B cell (primary cell): Measurements from ENCODE around the gene TELO2. TPM values are rescaled to one million over a fixed set of nuclear protein-coding genes. Genes with fewer than 3 reads are reported as not detected.

ENCODE experiments used
- ATAC-seq: fragments of 200-7000 bp; cut with Tn5 transposase; one replicate; pipeline ENCODE4 v1.10.0; 2021; ENCODE audit warnings: low read depth, mild to moderate bottlenecking, moderate number of reproducible peaks, moderate library complexity
- CTCF ChIA-PET: fragments of 350-600 bp; sonication (Branson Sonifier 250); formaldehyde crosslinking; loops from one replicate; lab custom pipeline; 2021; ENCODE audit warnings: antibody characterized with exemption, inconsistent platforms; lab: Charles Lee
- POLR2A ChIA-PET: fragments of 350-600 bp; sonication (Branson Sonifier 250); formaldehyde crosslinking; loops from one replicate; lab custom pipeline; 2021; ENCODE audit warnings: antibody characterized with exemption; lab: Charles Lee
- DNase-seq: peaks from one replicate; pipeline ENCODE4 v3.0.0; 2013
- H2AFZ ChIP-seq: 2 replicates; pipeline ENCODE4 v1.6.1; 2012; ENCODE audit warnings: mild to moderate bottlenecking, low read depth, low read length; ENCODE audit not compliant: insufficient read depth, poor library complexity, severe bottlenecking
- H3K27ac ChIP-seq, 2 donors: 1 replicate in 1 of 2; 2 replicates in 1 of 2; pipeline ENCODE4 v1.5.1; 2012 to 2013; ENCODE audit warnings: low read length in 2 of 2, mild to moderate bottlenecking in 2 of 2, moderate library complexity in 1 of 2
- H3K27me3 ChIP-seq, 4 experiments: fragments of 200-600 bp in 1 of 4; sonication (generic) in 1 of 4; replicated peaks in 1 of 4; 1 replicate in 2 of 4; 2 replicates in 2 of 4; pipeline versions ENCODE4 v1.6.1 to v1.7.0; 2013 to 2016; ENCODE audit warnings: low read length in 3 of 4, mild to moderate bottlenecking in 2 of 4, mixed read lengths in 1 of 4, moderate library complexity in 1 of 4; ENCODE audit not compliant: insufficient read depth in 4 of 4, control insufficient read depth in 3 of 4; ENCODE audit errors: control extremely low read depth in 1 of 4
- H3K36me3 ChIP-seq, 2 experiments: replicated peaks in 1 of 2; 1 replicate in 1 of 2; 2 replicates in 1 of 2; pipeline versions ENCODE4 v1.6.1 to v1.7.1; 2013; ENCODE audit warnings: low read length in 1 of 2; ENCODE audit not compliant: insufficient read depth in 2 of 2, control insufficient read depth in 1 of 2; ENCODE audit errors: control extremely low read depth in 1 of 2, extremely low read depth in 1 of 2
- H3K4me1 ChIP-seq, 2 donors: fragments of 200-600 bp in 1 of 2; sonication (generic) in 1 of 2; 1 replicate in 1 of 2; 2 replicates in 1 of 2; pipeline versions ENCODE4 v1.5.1 to v1.6.1; 2013 to 2017; ENCODE audit warnings: low read length in 2 of 2; ENCODE audit not compliant: control insufficient read depth in 2 of 2, insufficient read depth in 2 of 2
- H3K4me2 ChIP-seq: replicated peaks from 2 replicates; pipeline ENCODE3; 2012; ENCODE audit warnings: mild to moderate bottlenecking, low read depth, low read length; ENCODE audit not compliant: poor library complexity, severe bottlenecking
- H3K4me3 ChIP-seq, 5 experiments: fragments of 200-600 bp in 1 of 5; sonication (generic) in 1 of 5; 1 replicate in 3 of 5; 2 replicates in 2 of 5; pipeline versions ENCODE4 v1.5.1 to v1.7.0; 2011 to 2016; ENCODE audit warnings: low read length in 4 of 5, mild to moderate bottlenecking in 4 of 5, low read depth in 2 of 5, control low read depth in 1 of 5, moderate library complexity in 1 of 5; ENCODE audit not compliant: insufficient read depth in 1 of 5; ENCODE audit errors: control extremely low read depth in 1 of 5, extremely low read depth in 1 of 5
- H3K79me2 ChIP-seq: fragments of 200-600 bp; sonication (generic); one replicate; pipeline ENCODE4 v1.6.0; 2016; ENCODE audit warnings: low read length; ENCODE audit not compliant: control insufficient read depth, insufficient read depth
- H3K9ac ChIP-seq: fragments of 200-600 bp; sonication (generic); 2 replicates; pipeline ENCODE4 v1.6.1; 2017; ENCODE audit warnings: mild to moderate bottlenecking, low read length, moderate library complexity
- H3K9me3 ChIP-seq, 3 donors: one replicate each; pipeline versions ENCODE4 v1.6.1 to v1.7.1; 2013; ENCODE audit warnings: low read length in 2 of 3; ENCODE audit not compliant: control insufficient read depth in 2 of 3, insufficient read depth in 1 of 3; ENCODE audit errors: control extremely low read depth in 1 of 3
- H4K20me1 ChIP-seq: 2 replicates; pipeline ENCODE4 v1.6.0; 2012; ENCODE audit warnings: mild to moderate bottlenecking, low read length; ENCODE audit not compliant: insufficient read depth, control insufficient read depth, poor library complexity, severe bottlenecking
- H3K27ac Mint-ChIP-seq: one replicate; pipeline ENCODE4 v1.8.0; 2021; ENCODE audit warnings: mixed read lengths
- H3K27me3 Mint-ChIP-seq: one replicate; pipeline ENCODE4 v1.8.0; 2021; ENCODE audit warnings: mixed read lengths
- H3K4me1 Mint-ChIP-seq: one replicate; pipeline ENCODE4 v1.8.0; 2021; ENCODE audit warnings: mixed read lengths
- H3K4me3 Mint-ChIP-seq: one replicate; pipeline ENCODE4 v1.8.0; 2021; ENCODE audit warnings: mixed read lengths
- H3K9me3 Mint-ChIP-seq: one replicate; pipeline ENCODE4 v1.8.0; 2022; ENCODE audit warnings: mixed read lengths; ENCODE audit not compliant: insufficient read depth
- EZH2 ChIP-seq: IDR thresholded peaks from 2 replicates; pipeline ENCODE4 v1.6.1; 2012; ENCODE audit warnings: borderline replicate concordance, low read depth, mild to moderate bottlenecking, moderate library complexity, low read length; ENCODE audit not compliant: insufficient read depth, poor library complexity, severe bottlenecking
- WGBS: methylation state at CpG from one replicate; pipeline ENCODE4 v1.1.5; 2013; ENCODE audit warnings: missing lambda C conversion rate; ENCODE audit not compliant: insufficient coverage; 5-methylcytosine and 5-hydroxymethylcytosine counted together
- intact Hi-C: fragments of 100-400 bp; cut with micrococcal nuclease; formaldehyde crosslinking; loops from one replicate; pipeline ENCODE4 v1.10.0; 2022
- polyA plus RNA-seq: library from polyadenylated mRNA; depleted of rRNA; stranded (reverse); fragments of >200 nt; gene quantifications from 2 replicates; pipeline ENCODE4 v1.2.3, GENCODE V29; 2012
- total RNA-seq, 2 donors: library from RNA; stranded (reverse); fragments of 120-200 nt in 1 of 2; gene quantifications; 1 replicate in 1 of 2; 2 replicates in 1 of 2; pipeline versions ENCODE4 v1.2.3 to v1.2.4, GENCODE V29; 2013 to 2022
- TF ChIP-seq, protein P1 (sequence below): fragments of 200-600 bp; IDR thresholded peaks from one replicate; pipeline ENCODE4 v1.8.0; 2022; ENCODE audit warnings: antibody characterized with exemption, mild to moderate bottlenecking

Gene TELO2
- total and polyA plus RNA-seq, 2 donors (not counting 1 experiment from before 2014, with no cell fraction given): 81.9 to 136 TPM

- no peaks in the 10 kb centered on the region for H3K27me3 Mint-ChIP-seq
- ChIA-PET POLR2A (no interaction called here), CTCF (no interaction called here)
- Histone ChIP-seq H3K4me2 (no peak overlapping the region), H3K79me2 (no peaks in the 10 kb centered on the region), H3K9me3 (no peaks in the 10 kb centered on the region), H3K4me1 (peaks cover 16 to 22% of the 10 kb centered on the region in 2 donors), H3K9ac (no peak overlapping the region), H3K27ac (no peak overlapping the region), H3K36me3 (no peaks in the 10 kb centered on the region), H3K27me3 (no peaks in the 10 kb centered on the region), H2AFZ (no peak overlapping the region), H3K4me3 (no peak overlapping the region), H4K20me1 (no peaks in the 10 kb centered on the region)
- peaks cover 11% of the 10 kb centered on the region for H3K4me1 Mint-ChIP-seq
- DNase-seq: no peak
- no peak overlapping the region for H3K4me3 Mint-ChIP-seq
- H3K27ac Mint-ChIP-seq: no peak overlapping the region
- TF ChIP-seq, protein P1, sequence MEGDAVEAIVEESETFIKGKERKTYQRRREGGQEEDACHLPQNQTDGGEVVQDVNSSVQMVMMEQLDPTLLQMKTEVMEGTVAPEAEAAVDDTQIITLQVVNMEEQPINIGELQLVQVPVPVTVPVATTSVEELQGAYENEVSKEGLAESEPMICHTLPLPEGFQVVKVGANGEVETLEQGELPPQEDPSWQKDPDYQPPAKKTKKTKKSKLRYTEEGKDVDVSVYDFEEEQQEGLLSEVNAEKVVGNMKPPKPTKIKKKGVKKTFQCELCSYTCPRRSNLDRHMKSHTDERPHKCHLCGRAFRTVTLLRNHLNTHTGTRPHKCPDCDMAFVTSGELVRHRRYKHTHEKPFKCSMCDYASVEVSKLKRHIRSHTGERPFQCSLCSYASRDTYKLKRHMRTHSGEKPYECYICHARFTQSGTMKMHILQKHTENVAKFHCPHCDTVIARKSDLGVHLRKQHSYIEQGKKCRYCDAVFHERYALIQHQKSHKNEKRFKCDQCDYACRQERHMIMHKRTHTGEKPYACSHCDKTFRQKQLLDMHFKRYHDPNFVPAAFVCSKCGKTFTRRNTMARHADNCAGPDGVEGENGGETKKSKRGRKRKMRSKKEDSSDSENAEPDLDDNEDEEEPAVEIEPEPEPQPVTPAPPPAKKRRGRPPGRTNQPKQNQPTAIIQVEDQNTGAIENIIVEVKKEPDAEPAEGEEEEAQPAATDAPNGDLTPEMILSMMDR: no peak
- TF ChIP-seq EZH2: no peak
- intact Hi-C loops: no loop called here
- ATAC-seq: no peak
- WGBS: 93% methylated on average over 4 of the region's 5 CpGs
- H3K9me3 Mint-ChIP-seq: no peaks in the 10 kb centered on the region
Measured at GRCh38 chr16:1548233-1548632, 55.1 kb downstream of the TELO2 start.

- TF ChIP-seq, protein P1: no peak
- no peak for TF ChIP-seq EZH2
- ChIA-PET CTCF (interaction anchor here (0.5 kb wide), 1 partner anchor 1349 kb away, joined by 4 read pairs; no protein-coding TSS in a partner anchor), POLR2A (no interaction called here)
- Histone ChIP-seq H3K27ac (no peak overlapping the region), H3K9ac (no peak overlapping the region), H3K27me3 (no peaks in the 10 kb centered on the region), H3K4me3 (no peak overlapping the region), H3K4me1 (peaks cover 12 to 18% of the 10 kb centered on the region in 2 donors), H3K79me2 (no peaks in the 10 kb centered on the region), H4K20me1 (no peaks in the 10 kb centered on the region), H2AFZ (no peak overlapping the region), H3K36me3 (no peaks in the 10 kb centered on the region), H3K9me3 (no peaks in the 10 kb centered on the region), H3K4me2 (no peak overlapping the region)
- DNase-seq (no peak), ATAC-seq (no peak)
- H3K27me3 Mint-ChIP-seq: no peaks in the 10 kb centered on the region
- 96% methylated on average over 23 of the region's 23 CpGs for WGBS
- no peak overlapping the region for H3K4me3 Mint-ChIP-seq
- H3K27ac Mint-ChIP-seq: no peak overlapping the region
- intact Hi-C loops: no loop called here
- H3K9me3 Mint-ChIP-seq: no peaks in the 10 kb centered on the region
- peaks cover 7% of the 10 kb centered on the region for H3K4me1 Mint-ChIP-seq
Measured at GRCh38 chr16:1548727-1549126, 55.6 kb downstream of the TELO2 start.
